ENCODE measurements around the gene MAST4.
"Not testable (repeated sequence)": the region's sequence is repeated elsewhere in the genome, so short reads cannot be mapped to it uniquely, and the experiment has no call there.

MAST4 gene

GRCh38 chr5:67165526-67166459 is 569.6 kb downstream of the MAST4 start:
- peak overlapping the region; percentile 85 for H3K27ac ChIP-seq (ENCODE audit: insufficient read depth, low read length, poor library complexity, severe bottlenecking)

GRCh38 chr5:67166460-67167285 is 570.5 kb downstream of the MAST4 start:
- Histone ChIP-seq H3K9me3 (ENCODE audit: control insufficient read depth, low read length) (no peaks in the 10 kb centered on the region), H3K27ac (ENCODE audit: insufficient read depth, low read length, poor library complexity, severe bottlenecking) (peak overlapping the region; percentile 85), H3K36me3 (ENCODE audit: control insufficient read depth, insufficient read depth, low read length) (peaks cover 7% of the 10 kb centered on the region), H3K4me3 (ENCODE audit: insufficient read depth, low read depth, low read length, poor library complexity, severe bottlenecking) (peak overlapping the region; percentile 52), H3K27me3 (replicated peaks; ENCODE audit: control insufficient read depth, insufficient read depth, low read length, poor library complexity, severe bottlenecking) (no peaks in the 10 kb centered on the region), H3K4me1 (ENCODE audit: control insufficient read depth, insufficient read depth, low read length, poor library complexity, severe bottlenecking) (peaks cover 55% of the 10 kb centered on the region)
- peak; percentile 54 to 64 (median 63) for DNase-seq

More at GRCh38 chr5:67165526-67166459, 569.6 kb downstream of the MAST4 start:
- Histone ChIP-seq H3K36me3 (ENCODE audit: control insufficient read depth, insufficient read depth, low read length) (peaks cover 7% of the 10 kb centered on the region), H3K9me3 (ENCODE audit: control insufficient read depth, low read length) (no peaks in the 10 kb centered on the region), H3K4me3 (ENCODE audit: insufficient read depth, low read depth, low read length, poor library complexity, severe bottlenecking) (peak overlapping the region; percentile 52), H3K27me3 (replicated peaks; ENCODE audit: control insufficient read depth, insufficient read depth, low read length, poor library complexity, severe bottlenecking) (no peaks in the 10 kb centered on the region), H3K4me1 (ENCODE audit: control insufficient read depth, insufficient read depth, low read length, poor library complexity, severe bottlenecking) (peaks cover 55% of the 10 kb centered on the region)
- DNase-seq, result peak; percentile 55 to 73 (median 63)

- H3K27me3 ChIP-seq (replicated peaks; ENCODE audit: control insufficient read depth, insufficient read depth, low read length, poor library complexity, severe bottlenecking), result no peaks in the 10 kb centered on the region
- DNase-seq, result no peak
- H3K4me1 ChIP-seq (ENCODE audit: control insufficient read depth, insufficient read depth, low read length, poor library complexity, severe bottlenecking), result peaks cover 41% of the 10 kb centered on the region
- peak overlapping the region; percentile 85 for H3K27ac ChIP-seq (ENCODE audit: insufficient read depth, low read length, poor library complexity, severe bottlenecking)
- no peak overlapping the region for H3K4me3 ChIP-seq (ENCODE audit: insufficient read depth, low read depth, low read length, poor library complexity, severe bottlenecking)
- peaks cover 7% of the 10 kb centered on the region for H3K36me3 ChIP-seq (ENCODE audit: control insufficient read depth, insufficient read depth, low read length)
- no peaks in the 10 kb centered on the region for H3K9me3 ChIP-seq (ENCODE audit: control insufficient read depth, low read length)
These were observed 571.9 kb downstream of the MAST4 start for GRCh38 chr5:67168069-67168468.

- H3K27ac ChIP-seq (ENCODE audit: insufficient read depth, low read length, poor library complexity, severe bottlenecking), result no peak overlapping the region
- no peak for DNase-seq
- peaks cover 15% of the 10 kb centered on the region for H3K4me1 ChIP-seq (ENCODE audit: control insufficient read depth, insufficient read depth, low read length, poor library complexity, severe bottlenecking)
- H3K4me3 ChIP-seq (ENCODE audit: insufficient read depth, low read depth, low read length, poor library complexity, severe bottlenecking), result no peak overlapping the region
- no peaks in the 10 kb centered on the region for H3K9me3 ChIP-seq (ENCODE audit: control insufficient read depth, low read length)
- no peaks in the 10 kb centered on the region for H3K36me3 ChIP-seq (ENCODE audit: control insufficient read depth, insufficient read depth, low read length)
- no peaks in the 10 kb centered on the region for H3K27me3 ChIP-seq (replicated peaks; ENCODE audit: control insufficient read depth, insufficient read depth, low read length, poor library complexity, severe bottlenecking)
These were observed 574.6 kb downstream of the MAST4 start for GRCh38 chr5:67170767-67171166.

GRCh38 chr5:67173351-67173750 is 577.2 kb downstream of the MAST4 start:
- not testable (repeated sequence) for H3K4me1 ChIP-seq (ENCODE audit: control insufficient read depth, insufficient read depth, low read length, poor library complexity, severe bottlenecking); DNase-seq; H3K36me3 ChIP-seq (ENCODE audit: control insufficient read depth, insufficient read depth, low read length); H3K27ac ChIP-seq (ENCODE audit: insufficient read depth, low read length, poor library complexity, severe bottlenecking); H3K27me3 ChIP-seq (replicated peaks; ENCODE audit: control insufficient read depth, insufficient read depth, low read length, poor library complexity, severe bottlenecking); H3K9me3 ChIP-seq (ENCODE audit: control insufficient read depth, low read length); H3K4me3 ChIP-seq (ENCODE audit: insufficient read depth, low read depth, low read length, poor library complexity, severe bottlenecking)

GRCh38 chr5:67173959-67174358 is 577.8 kb downstream of the MAST4 start:
- peaks cover 4% of the 10 kb centered on the region for H3K4me1 ChIP-seq (ENCODE audit: control insufficient read depth, insufficient read depth, low read length, poor library complexity, severe bottlenecking)
- H3K27ac ChIP-seq (ENCODE audit: insufficient read depth, low read length, poor library complexity, severe bottlenecking), result no peak overlapping the region
- no peak overlapping the region for H3K4me3 ChIP-seq (ENCODE audit: insufficient read depth, low read depth, low read length, poor library complexity, severe bottlenecking)
- no peaks in the 10 kb centered on the region for H3K36me3 ChIP-seq (ENCODE audit: control insufficient read depth, insufficient read depth, low read length)
- H3K9me3 ChIP-seq (ENCODE audit: control insufficient read depth, low read length), result peaks cover 6% of the 10 kb centered on the region
- no peaks in the 10 kb centered on the region for H3K27me3 ChIP-seq (replicated peaks; ENCODE audit: control insufficient read depth, insufficient read depth, low read length, poor library complexity, severe bottlenecking)
- DNase-seq, result no peak

- H3K9me3 ChIP-seq (ENCODE audit: control insufficient read depth, low read length), result peaks cover 6% of the 10 kb centered on the region
- H3K36me3 ChIP-seq (ENCODE audit: control insufficient read depth, insufficient read depth, low read length), result no peaks in the 10 kb centered on the region
- H3K27ac ChIP-seq (ENCODE audit: insufficient read depth, low read length, poor library complexity, severe bottlenecking), result no peak overlapping the region
- H3K4me3 ChIP-seq (ENCODE audit: insufficient read depth, low read depth, low read length, poor library complexity, severe bottlenecking), result no peak overlapping the region
- no peak for DNase-seq
- peaks cover 12% of the 10 kb centered on the region for H3K4me1 ChIP-seq (ENCODE audit: control insufficient read depth, insufficient read depth, low read length, poor library complexity, severe bottlenecking)
- H3K27me3 ChIP-seq (replicated peaks; ENCODE audit: control insufficient read depth, insufficient read depth, low read length, poor library complexity, severe bottlenecking), result no peaks in the 10 kb centered on the region
These were observed 580.7 kb downstream of the MAST4 start for GRCh38 chr5:67176936-67177335.

GRCh38 chr5:67178085-67178484 is 581.9 kb downstream of the MAST4 start:
- Histone ChIP-seq H3K4me3 (ENCODE audit: insufficient read depth, low read depth, low read length, poor library complexity, severe bottlenecking) (no peak overlapping the region), H3K36me3 (ENCODE audit: control insufficient read depth, insufficient read depth, low read length) (no peaks in the 10 kb centered on the region), H3K27ac (ENCODE audit: insufficient read depth, low read length, poor library complexity, severe bottlenecking) (no peak overlapping the region), H3K27me3 (replicated peaks; ENCODE audit: control insufficient read depth, insufficient read depth, low read length, poor library complexity, severe bottlenecking) (no peaks in the 10 kb centered on the region), H3K4me1 (ENCODE audit: control insufficient read depth, insufficient read depth, low read length, poor library complexity, severe bottlenecking) (peaks cover 22% of the 10 kb centered on the region), H3K9me3 (ENCODE audit: control insufficient read depth, low read length) (peaks cover 6% of the 10 kb centered on the region)
- DNase-seq, result no peak

GRCh38 chr5:67178966-67179365 is 582.8 kb downstream of the MAST4 start:
- DNase-seq, result no peak
- H3K36me3 ChIP-seq (ENCODE audit: control insufficient read depth, insufficient read depth, low read length), result no peaks in the 10 kb centered on the region
- H3K27me3 ChIP-seq (replicated peaks; ENCODE audit: control insufficient read depth, insufficient read depth, low read length, poor library complexity, severe bottlenecking), result no peaks in the 10 kb centered on the region
- peaks cover 6% of the 10 kb centered on the region for H3K9me3 ChIP-seq (ENCODE audit: control insufficient read depth, low read length)
- H3K4me3 ChIP-seq (ENCODE audit: insufficient read depth, low read depth, low read length, poor library complexity, severe bottlenecking), result no peak overlapping the region
- H3K27ac ChIP-seq (ENCODE audit: insufficient read depth, low read length, poor library complexity, severe bottlenecking), result no peak overlapping the region
- peaks cover 22% of the 10 kb centered on the region for H3K4me1 ChIP-seq (ENCODE audit: control insufficient read depth, insufficient read depth, low read length, poor library complexity, severe bottlenecking)
